Karpas-422 (cell line): ENCODE data around the gene CDK3. TPM values are rescaled to one million over a fixed set of nuclear protein-coding genes. Genes with fewer than 3 reads are reported as not detected.
A peak's percentile ranks its signal among the peaks of the same experiment; 100 is the strongest.
"Not testable (repeated sequence)": the region's sequence is repeated elsewhere in the genome, so short reads cannot be mapped to it uniquely, and the experiment has no call there.

Experiments
- DNase-seq: peaks from one replicate; pipeline ENCODE4 v3.0.0-alpha.2; 2015
- H2AFZ ChIP-seq: fragments of 200-600 bp; sonication (generic); 2 replicates; pipeline ENCODE4 v1.6.1; 2014; ENCODE audit warnings: antibody characterized with exemption, low read length, mixed read lengths
- H3K27ac ChIP-seq: fragments of 200-600 bp; sonication (generic); 2 replicates; pipeline ENCODE4 v1.5.1; 2014; ENCODE audit warnings: mild to moderate bottlenecking, low read length, moderate library complexity
- H3K27me3 ChIP-seq: fragments of 200-600 bp; sonication (generic); 2 replicates; pipeline ENCODE4 v1.6.1; 2014; ENCODE audit warnings: low read length, mixed read lengths
- H3K36me3 ChIP-seq: fragments of 200-600 bp; sonication (generic); 2 replicates; pipeline ENCODE4 v1.6.1; 2014; ENCODE audit warnings: low read length, mixed read lengths; ENCODE audit not compliant: insufficient read depth
- H3K4me1 ChIP-seq: fragments of 200-600 bp; sonication (generic); 2 replicates; pipeline ENCODE4 v1.6.1; 2014; ENCODE audit warnings: mild to moderate bottlenecking, low read length, mixed read lengths
- H3K4me2 ChIP-seq: fragments of 200-600 bp; sonication (generic); 2 replicates; pipeline ENCODE4 v1.6.1; 2014; ENCODE audit warnings: low read length, low read depth, mild to moderate bottlenecking; ENCODE audit not compliant: poor library complexity, severe bottlenecking
- H3K4me3 ChIP-seq: fragments of 200-600 bp; sonication (generic); 2 replicates; pipeline ENCODE4 v1.5.1; 2014; ENCODE audit warnings: mild to moderate bottlenecking, antibody characterized with exemption, low read length, mixed read lengths
- H3K79me2 ChIP-seq: fragments of 200-600 bp; sonication (generic); 2 replicates; pipeline ENCODE4 v1.6.1; 2014; ENCODE audit warnings: mild to moderate bottlenecking, low read length, mixed read lengths
- H3K9ac ChIP-seq: fragments of 200-600 bp; sonication (generic); 2 replicates; pipeline ENCODE4 v1.6.0; 2014; ENCODE audit warnings: low read length
- H3K9me2 ChIP-seq: fragments of 200-600 bp; sonication (generic), shearing (Covaris generic); replicated peaks from 2 replicates; pipeline ENCODE4 v1.6.0; 2014; ENCODE audit warnings: mild to moderate bottlenecking, low read length, moderate library complexity; ENCODE audit not compliant: insufficient read depth
- H3K9me3 ChIP-seq: fragments of 300-700, 200-600 bp; sonication (generic); 2 replicates; pipeline ENCODE4 v1.6.1; 2014; ENCODE audit warnings: low read length, mixed read lengths
- H4K20me1 ChIP-seq: fragments of 200-600 bp; sonication (generic); 2 replicates; pipeline ENCODE4 v1.6.1; 2014; ENCODE audit warnings: mild to moderate bottlenecking, antibody characterized with exemption, low read length, low read depth; ENCODE audit not compliant: insufficient read depth
- total RNA-seq: library from RNA; depleted of rRNA; stranded (reverse); fragments of >200 nt; shearing (Covaris generic); gene quantifications from 2 replicates; pipeline ENCODE4 v1.2.3, GENCODE V29; 2014; ENCODE audit warnings: low replicate concordance

Gene CDK3
- total RNA-seq, 1 experiment from 2014 or later = 4.7 TPM

DNA sequence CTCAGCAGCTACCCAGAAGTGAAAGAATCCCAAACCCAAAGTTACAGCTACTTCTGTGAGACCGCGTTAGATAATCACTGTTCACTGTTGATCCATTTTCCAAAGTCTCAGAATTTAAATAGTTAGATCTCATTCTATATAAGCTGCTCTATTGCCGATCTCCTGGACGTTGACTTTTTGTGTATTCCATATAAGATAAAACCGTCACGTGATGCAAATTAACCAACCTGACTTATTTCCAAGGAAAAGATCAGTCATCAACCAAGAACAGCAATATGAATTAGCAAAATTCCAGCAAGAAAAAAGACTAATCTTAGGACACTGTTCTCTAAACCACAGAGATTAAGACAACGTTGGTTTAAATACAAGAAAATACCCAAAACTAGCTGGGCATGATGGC lies 30.0 kb upstream of the CDK3 start:
- peaks cover 4% of the 10 kb centered on the region for H3K4me1 ChIP-seq
- H3K27ac ChIP-seq = no peak overlapping the region
- H2AFZ ChIP-seq = no peak overlapping the region
- DNase-seq = no peak
- no peaks in the 10 kb centered on the region; the same call in 1 of the 2 replicates for H3K36me3 ChIP-seq
- H3K4me3 ChIP-seq = no peak overlapping the region
- no peaks in the 10 kb centered on the region for H3K9me3 ChIP-seq
- H3K4me2 ChIP-seq = no peak overlapping the region
- H3K9me2 ChIP-seq = no peaks in the 10 kb centered on the region
- H4K20me1 ChIP-seq = no peaks in the 10 kb centered on the region
- H3K9ac ChIP-seq = no peak overlapping the region
- H3K27me3 ChIP-seq = no peaks in the 10 kb centered on the region
- 0 out of 2 replicates have a peak, but pooled peaks cover 3% of the 10 kb centered on the region for H3K79me2 ChIP-seq

DNA sequence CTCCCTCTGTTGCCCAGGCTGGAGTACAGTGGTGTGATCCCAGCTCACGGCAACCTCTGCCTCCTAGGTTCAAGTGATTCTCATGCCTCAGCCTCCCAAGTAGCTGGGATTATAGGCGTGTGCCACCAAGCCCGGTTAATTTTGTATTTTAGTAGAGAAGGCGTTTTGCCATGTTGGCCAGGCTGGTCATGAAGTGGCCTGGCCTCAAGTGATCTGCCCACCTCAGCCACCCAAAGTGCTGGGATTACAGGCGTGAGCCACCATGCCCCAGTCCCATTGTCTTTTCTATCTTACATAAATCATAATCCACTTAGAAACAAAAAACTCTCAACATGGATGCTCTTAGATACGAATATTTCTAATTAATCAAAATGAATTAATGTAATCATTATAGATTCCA lies 25.5 kb upstream of the CDK3 start:
- Histone ChIP-seq H3K79me2 (peaks cover 26% of the 10 kb centered on the region), H3K4me1 (peaks cover 18% of the 10 kb centered on the region)
- H3K9me3 ChIP-seq, H2AFZ ChIP-seq, DNase-seq, H3K4me3 ChIP-seq, H4K20me1 ChIP-seq, H3K4me2 ChIP-seq, H3K9me2 ChIP-seq, H3K9ac ChIP-seq, H3K27ac ChIP-seq, H3K36me3 ChIP-seq, H3K27me3 ChIP-seq: not testable (repeated sequence)

DNA sequence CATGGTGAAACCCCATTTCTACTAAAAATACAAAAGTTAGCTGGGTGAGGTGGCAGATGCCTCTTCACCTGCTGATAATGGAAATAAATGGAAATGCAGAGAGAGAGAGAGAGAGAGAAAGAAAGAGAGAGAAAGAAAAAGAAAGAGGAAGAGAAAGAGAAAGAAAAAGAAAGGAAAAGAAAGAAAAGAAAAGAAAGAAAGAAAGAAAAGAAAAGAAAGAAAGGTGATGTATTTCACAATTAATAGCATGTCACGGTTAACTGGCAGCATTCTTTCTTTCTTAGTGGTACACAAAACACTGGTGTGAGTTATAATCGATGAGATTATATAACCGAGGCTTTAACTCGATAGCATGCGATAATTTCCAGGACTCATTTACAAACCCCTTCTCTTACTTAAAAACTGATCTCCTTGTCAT lies 24.9 kb upstream of the CDK3 start:
- Histone ChIP-seq H3K79me2 (peaks cover 30% of the 10 kb centered on the region), H3K27me3 (no peaks in the 10 kb centered on the region), H3K4me3 (no peak overlapping the region), H4K20me1 (no peaks in the 10 kb centered on the region), H3K4me1 (peaks cover 24% of the 10 kb centered on the region), H3K27ac (no peak overlapping the region), H3K9me3 (no peaks in the 10 kb centered on the region), H3K9me2 (no peaks in the 10 kb centered on the region), H3K9ac (no peak overlapping the region), H3K4me2 (no peak overlapping the region), H3K36me3 (no peaks in the 10 kb centered on the region), H2AFZ (no peak overlapping the region)
- DNase-seq = no peak

DNA sequence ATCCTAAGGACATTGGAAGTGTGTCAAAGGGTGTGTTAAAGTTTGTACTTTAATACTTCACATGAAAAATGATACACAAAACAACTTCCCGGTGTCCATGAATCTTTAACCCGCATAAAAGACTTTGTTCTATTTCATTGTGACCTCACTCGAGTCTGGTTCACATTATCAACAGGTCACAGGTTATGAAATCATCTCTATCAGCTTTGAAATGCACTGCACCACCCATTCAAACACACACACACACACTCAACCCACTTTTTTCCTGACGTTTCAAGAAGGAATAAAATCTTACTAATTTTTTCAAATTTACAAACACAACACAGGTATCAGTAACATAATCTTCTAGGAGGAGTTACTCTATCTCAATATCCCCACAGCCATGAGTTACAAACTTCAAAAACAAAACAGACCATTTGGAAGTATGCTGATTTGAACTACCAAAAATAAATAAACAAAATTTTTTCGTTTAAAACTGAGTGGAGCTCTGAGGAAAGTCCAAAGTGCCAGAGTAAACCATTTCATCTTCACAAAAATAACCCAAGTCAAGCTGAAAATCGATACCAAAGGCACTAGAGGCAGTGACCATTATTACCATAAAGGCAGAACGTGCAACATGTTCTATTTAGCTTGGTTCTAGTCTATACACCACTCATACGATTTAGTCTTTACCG lies 24.3 kb upstream of the CDK3 start:
- Histone ChIP-seq H3K27ac (no peak overlapping the region), H4K20me1 (no peaks in the 10 kb centered on the region), H3K79me2 (peaks cover 36% of the 10 kb centered on the region), H2AFZ (no peak overlapping the region), H3K27me3 (no peaks in the 10 kb centered on the region), H3K9me3 (no peaks in the 10 kb centered on the region), H3K9ac (no peak overlapping the region), H3K4me1 (peaks cover 30% of the 10 kb centered on the region), H3K4me2 (no peak overlapping the region), H3K4me3 (no peak overlapping the region), H3K36me3 (no peaks in the 10 kb centered on the region), H3K9me2 (no peaks in the 10 kb centered on the region)
- DNase-seq = no peak

DNA sequence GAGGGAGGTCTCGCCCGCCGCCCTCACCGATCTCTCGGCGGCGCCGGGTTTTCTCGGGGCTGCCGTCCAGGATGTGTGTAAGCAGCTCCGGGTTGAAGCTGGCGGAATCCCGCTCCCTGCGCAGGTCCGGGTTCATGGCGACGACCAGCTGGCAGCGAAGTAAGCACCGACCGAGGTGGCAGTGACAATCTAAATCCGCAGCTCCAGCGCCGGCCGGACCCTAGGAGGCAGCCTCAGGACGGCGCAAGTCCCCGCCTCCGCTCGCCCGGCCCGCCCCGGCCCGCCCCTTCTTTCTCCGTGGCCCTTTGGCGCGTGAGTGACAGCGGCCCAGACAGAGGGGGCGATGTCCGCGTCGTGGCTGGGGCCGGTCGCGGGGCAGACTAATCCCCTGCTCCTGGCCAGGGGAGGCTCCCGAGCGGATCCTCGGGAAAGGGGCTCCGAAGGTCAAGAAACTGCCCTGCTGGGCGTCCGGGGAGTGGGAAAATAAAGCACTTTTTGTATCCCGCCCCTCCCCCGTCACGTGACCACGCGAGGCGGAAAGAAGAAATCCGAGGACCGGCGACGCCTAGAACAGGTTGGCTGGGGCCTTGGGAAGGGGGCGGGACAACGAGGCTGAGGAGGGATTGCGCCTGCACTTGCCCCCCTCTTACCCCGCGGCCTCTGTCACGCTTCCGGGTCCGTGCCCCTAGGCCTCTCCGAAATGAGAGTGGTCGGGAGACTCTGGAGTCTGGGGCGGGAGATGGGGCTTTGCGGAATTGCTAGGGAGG lies 21.5 kb upstream of the CDK3 start, which contains the start of the genes ACOX1 and TEN1:
TSS of gene ACOX1 (minus strand) at position 229 of the 767 bp plus-strand sequence. CDS start at position 136, 93 bp downstream.
TSS of gene TEN1 (plus strand) at position 303 of the 767 bp plus-strand sequence. CDS start 6,953 bp downstream, outside the sequence.
- peaks cover 45% of the 10 kb centered on the region for H3K79me2 ChIP-seq
- no peaks in the 10 kb centered on the region for H3K9me2 ChIP-seq
- peak within 1 kb of the TSS; percentile 72 for H3K27ac ChIP-seq
- no peaks in the 10 kb centered on the region for H3K27me3 ChIP-seq
- no peaks in the 10 kb centered on the region for H3K36me3 ChIP-seq
- peak within 1 kb of the TSS; percentile 79 for H3K9ac ChIP-seq
- no peaks in the 10 kb centered on the region for H3K9me3 ChIP-seq
- H3K4me3 ChIP-seq = peak within 1 kb of the TSS; percentile 73
- peaks cover 51% of the 10 kb centered on the region for H3K4me1 ChIP-seq
- peak within 1 kb of the TSS; percentile 82 for H2AFZ ChIP-seq
- DNase-seq = peak; percentile 98
- H4K20me1 ChIP-seq = no peaks in the 10 kb centered on the region
- peak within 1 kb of the TSS; percentile 68 for H3K4me2 ChIP-seq

DNA sequence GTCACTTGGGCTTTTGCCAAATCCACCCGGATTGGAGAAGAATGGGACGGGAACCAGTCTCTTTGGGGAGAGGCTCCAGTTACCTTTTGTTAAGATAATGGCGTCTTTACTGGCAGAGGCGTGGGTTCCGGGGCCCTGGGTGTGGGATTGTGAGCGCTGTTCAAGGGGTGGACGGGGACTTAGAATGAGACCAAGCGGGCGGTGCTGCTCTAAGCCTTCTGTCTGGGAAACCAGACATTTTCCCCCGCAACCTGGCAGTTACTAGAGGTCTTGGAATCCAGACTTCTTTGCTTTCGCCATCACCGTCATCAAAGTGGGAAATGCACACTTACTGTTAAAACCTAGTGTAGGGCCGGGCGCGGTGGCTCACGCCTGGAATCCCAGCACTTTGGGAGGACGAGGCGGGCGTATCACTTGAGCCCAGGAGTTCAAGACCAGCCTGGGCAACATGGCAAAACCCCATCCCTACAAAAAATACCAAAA lies 20.9 kb upstream of the CDK3 start:
- Histone ChIP-seq H3K27me3 (no peaks in the 10 kb centered on the region), H3K4me2 (peak overlapping the region; percentile 68), H3K9ac (peak overlapping the region; percentile 79), H2AFZ (no peak overlapping the region), H3K4me3 (peak overlapping the region; percentile 73), H3K27ac (peak overlapping the region; percentile 72), H3K79me2 (peaks cover 49% of the 10 kb centered on the region), H3K9me2 (no peaks in the 10 kb centered on the region), H4K20me1 (no peaks in the 10 kb centered on the region), H3K9me3 (no peaks in the 10 kb centered on the region), H3K36me3 (no peaks in the 10 kb centered on the region), H3K4me1 (peaks cover 51% of the 10 kb centered on the region)
- no peak for DNase-seq

DNA sequence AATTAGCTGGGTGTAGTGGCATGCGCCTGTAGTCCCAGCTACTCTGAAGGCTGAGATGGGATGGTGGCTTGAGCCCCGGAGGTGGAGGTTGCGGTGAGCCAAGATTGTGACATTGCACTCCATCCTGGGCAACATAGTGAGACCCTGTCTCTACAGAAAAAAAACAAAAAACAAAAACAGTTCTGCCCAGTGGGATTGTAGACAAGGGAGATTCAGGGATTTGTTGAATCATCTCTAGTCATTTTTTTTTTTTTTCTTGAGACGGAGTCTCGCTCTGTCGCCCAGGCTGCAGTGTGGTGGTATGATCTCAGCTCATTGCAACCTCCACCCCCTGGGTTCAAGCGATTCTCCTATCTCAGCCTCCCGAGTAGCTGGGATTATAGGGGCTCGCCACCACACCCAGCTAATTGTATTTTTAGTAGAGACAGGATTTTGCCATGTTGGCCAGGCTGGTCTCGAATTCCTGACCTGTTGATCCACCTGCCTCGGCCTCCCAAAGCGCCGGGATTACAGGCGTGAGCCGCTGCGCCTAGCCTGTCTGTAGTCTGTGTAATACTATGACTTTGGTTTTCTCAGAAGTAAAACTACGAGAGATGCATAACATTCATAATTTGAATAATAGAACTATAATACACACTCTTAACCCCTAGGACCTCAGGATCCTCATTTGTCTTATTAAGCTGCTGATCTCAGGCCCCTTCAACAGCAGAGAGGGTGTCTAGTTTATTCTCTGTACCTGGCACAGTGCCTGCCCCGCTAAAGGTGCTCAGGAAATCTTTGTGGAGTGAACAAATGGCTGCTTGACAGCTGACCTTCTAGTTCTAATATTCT lies 20.3 kb upstream of the CDK3 start:
- Histone ChIP-seq H3K4me1 (peaks cover 51% of the 10 kb centered on the region), H4K20me1 (no peaks in the 10 kb centered on the region), H2AFZ (no peak overlapping the region), H3K36me3 (no peaks in the 10 kb centered on the region), H3K9ac (peak overlapping the region; percentile 79), H3K79me2 (peaks cover 50% of the 10 kb centered on the region), H3K9me2 (no peaks in the 10 kb centered on the region), H3K4me2 (peak overlapping the region; percentile 68), H3K4me3 (peak overlapping the region; percentile 73), H3K27ac (peak overlapping the region; percentile 72), H3K9me3 (no peaks in the 10 kb centered on the region), H3K27me3 (no peaks in the 10 kb centered on the region)
- peak; percentile 60 for DNase-seq
